ENCODE measurements around the gene TLL2. TPM values are rescaled to one million over a fixed set of nuclear protein-coding genes. Genes with fewer than 3 reads are reported as not detected.
A peak's percentile ranks its signal among the peaks of the same experiment; 100 is the strongest.

Gene TLL2
- total RNA-seq, 1 experiment from 2014 or later = 9.1 TPM

DNA sequence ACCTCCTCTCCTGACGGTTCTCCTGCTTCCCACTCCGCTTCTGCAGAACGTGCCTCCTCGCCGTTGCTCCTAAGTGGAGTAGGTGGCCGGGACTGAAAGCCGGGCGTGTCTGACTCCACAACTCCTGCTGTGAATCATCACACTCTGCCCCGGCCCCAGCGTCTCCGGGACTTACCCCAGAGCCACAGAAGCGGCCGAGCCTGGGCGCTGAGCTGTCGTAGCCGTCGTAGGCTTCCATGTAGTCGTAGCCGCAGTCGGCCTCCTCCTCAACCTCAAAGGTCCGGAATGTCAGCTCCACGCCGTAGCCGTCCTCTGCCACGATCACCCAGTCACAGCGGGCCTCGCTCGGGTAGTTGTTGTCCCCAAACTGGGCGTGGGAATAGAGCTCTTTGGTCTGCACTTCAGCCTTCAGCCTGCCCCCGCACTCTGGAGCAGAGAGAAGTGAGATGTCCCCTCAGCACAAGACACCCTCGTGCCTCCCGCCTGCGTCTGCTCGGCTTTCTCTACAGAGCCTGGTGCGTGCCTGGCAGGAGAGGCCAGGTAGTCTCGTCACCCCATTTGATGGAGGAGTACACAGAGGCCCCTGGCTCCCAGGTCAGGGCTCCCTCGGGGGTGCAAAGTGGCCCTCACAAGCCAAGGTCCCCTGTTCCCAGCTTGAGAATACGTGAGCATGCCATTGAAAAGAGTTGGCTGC, 143.7 kb downstream of the TLL2 start:
- TF ChIP-seq, protein P1, sequence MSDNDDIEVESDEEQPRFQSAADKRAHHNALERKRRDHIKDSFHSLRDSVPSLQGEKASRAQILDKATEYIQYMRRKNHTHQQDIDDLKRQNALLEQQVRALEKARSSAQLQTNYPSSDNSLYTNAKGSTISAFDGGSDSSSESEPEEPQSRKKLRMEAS (CRISPR knock-in tag; IDR thresholded peaks at IDR 0.05) = no peak
- TF ChIP-seq ESRRA (CRISPR knock-in tag; IDR thresholded peaks at IDR 0.05; ENCODE audit: borderline replicate concordance) = 0 out of 2 replicates have a peak, but pooled peaks have one; percentile 40
- peak; percentile 27; the same call in 1 of the 2 replicates for TF ChIP-seq CBFB (CRISPR knock-in tag; IDR thresholded peaks at IDR 0.05; ENCODE audit: low read depth)
- Mint-ChIP-seq H3K36me3 (no peaks in the 10 kb centered on the region), H3K4me1 (peaks cover 14% of the 10 kb centered on the region), H3K27me3 (ENCODE audit: low read depth) (peaks cover 6% of the 10 kb centered on the region), H3K4me3 (no peak overlapping the region), H3K9me3 (no peaks in the 10 kb centered on the region), H3K27ac (no peak overlapping the region)
- ATAC-seq (peak; percentile 6), DNase-seq (ENCODE audit: low spot score) (no peak)
- ChIA-PET CTCF (interaction anchor here (0.5 to 7.0 kb wide), 39 partner anchors 8 to 676 kb away, joined by 3 to 240 read pairs (median 6); partner anchors contain the start of genes OPALIN, TCTN3 and TLL2), POLR2A (no interaction called here)

DNA sequence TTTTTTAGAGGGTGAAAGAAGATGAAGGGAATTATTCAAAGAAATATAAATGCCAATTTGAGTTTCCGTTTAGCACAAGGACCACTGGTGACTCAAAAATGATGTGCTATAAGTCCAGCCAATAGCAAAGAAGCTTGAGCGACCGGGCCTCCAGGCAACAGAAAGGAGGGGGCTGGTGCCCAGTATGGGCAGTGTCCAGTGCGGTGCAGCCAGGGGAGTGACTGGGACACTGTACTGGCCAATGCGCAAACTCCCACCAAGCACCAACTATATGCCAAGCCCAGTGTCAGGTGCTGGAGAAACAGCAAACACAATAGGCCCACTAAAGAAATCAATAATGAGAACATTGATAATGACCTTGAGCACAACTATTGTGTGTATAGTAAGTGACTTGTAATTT, 144.8 kb downstream of the TLL2 start:
- no peak overlapping the region for H3K4me3 Mint-ChIP-seq
- ChIA-PET POLR2A (no interaction called here), CTCF (interaction anchor here (3.7 to 7.0 kb wide), 2 partner anchors 35 to 142 kb away, joined by 39 to 240 read pairs; partner anchors contain the start of gene TLL2)
- H3K9me3 Mint-ChIP-seq = no peaks in the 10 kb centered on the region
- no peak for DNase-seq (ENCODE audit: low spot score)
- peaks cover 7% of the 10 kb centered on the region for H3K4me1 Mint-ChIP-seq
- peaks cover under 1% of the 10 kb centered on the region; the same call in 1 of the 2 replicates for H3K27me3 Mint-ChIP-seq (ENCODE audit: low read depth)
- ATAC-seq = no peak
- TF ChIP-seq ELF4 (CRISPR knock-in tag; IDR thresholded peaks at IDR 0.05; ENCODE audit: low read depth) (no peak), SMAD4 (CRISPR knock-in tag; IDR thresholded peaks at IDR 0.05) (no peak), ZNF263 (CRISPR knock-in tag; IDR thresholded peaks at IDR 0.05; ENCODE audit: low read depth) (no peak), GTF2I (CRISPR knock-in tag; conservative IDR thresholded peaks at IDR 0.05) (no peak), TCF7 (CRISPR knock-in tag; IDR thresholded peaks at IDR 0.05; ENCODE audit: low read depth) (no peak), ZNF416 (CRISPR knock-in tag; IDR thresholded peaks at IDR 0.05) (no peak)
- TF ChIP-seq, protein P2, sequence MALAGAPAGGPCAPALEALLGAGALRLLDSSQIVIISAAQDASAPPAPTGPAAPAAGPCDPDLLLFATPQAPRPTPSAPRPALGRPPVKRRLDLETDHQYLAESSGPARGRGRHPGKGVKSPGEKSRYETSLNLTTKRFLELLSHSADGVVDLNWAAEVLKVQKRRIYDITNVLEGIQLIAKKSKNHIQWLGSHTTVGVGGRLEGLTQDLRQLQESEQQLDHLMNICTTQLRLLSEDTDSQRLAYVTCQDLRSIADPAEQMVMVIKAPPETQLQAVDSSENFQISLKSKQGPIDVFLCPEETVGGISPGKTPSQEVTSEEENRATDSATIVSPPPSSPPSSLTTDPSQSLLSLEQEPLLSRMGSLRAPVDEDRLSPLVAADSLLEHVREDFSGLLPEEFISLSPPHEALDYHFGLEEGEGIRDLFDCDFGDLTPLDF (CRISPR knock-in tag; IDR thresholded peaks at IDR 0.05) = no peak
- no peaks in the 10 kb centered on the region for H3K36me3 Mint-ChIP-seq
- H3K27ac Mint-ChIP-seq = no peak overlapping the region

DNA sequence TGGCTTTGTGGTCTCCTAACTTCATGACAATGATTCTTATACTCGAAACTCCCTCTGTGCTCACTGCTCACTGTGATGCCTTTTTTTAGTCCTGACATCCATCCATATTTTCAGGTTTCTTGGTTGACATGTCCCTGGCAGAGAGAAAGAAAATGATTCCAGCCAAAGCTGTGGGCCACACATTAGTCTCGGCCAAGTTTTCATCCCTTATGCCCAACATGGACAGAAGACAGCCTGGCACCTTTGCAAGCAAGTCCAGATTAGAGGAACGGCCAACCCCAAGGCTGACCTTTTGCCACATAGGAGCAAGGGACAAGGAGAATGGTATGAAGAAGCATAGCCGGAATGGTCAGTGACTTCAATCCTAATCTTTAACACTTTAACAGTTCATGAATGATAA, 146.3 kb downstream of the TLL2 start:
- DNase-seq (ENCODE audit: low spot score) (no peak), ATAC-seq (no peak)
- H3K9me3 Mint-ChIP-seq = 0 out of 2 replicates have a peak, but pooled peaks cover 2% of the 10 kb centered on the region
- peaks cover 7% of the 10 kb centered on the region for H3K4me1 Mint-ChIP-seq
- no peaks in the 10 kb centered on the region for H3K36me3 Mint-ChIP-seq
- no peak overlapping the region for H3K27ac Mint-ChIP-seq
- H3K27me3 Mint-ChIP-seq (ENCODE audit: low read depth) = no peaks in the 10 kb centered on the region; the same call in 1 of the 2 replicates
- CTCF ChIA-PET = interaction anchor here (1.2 to 2.2 kb wide), 2 partner anchors 8 to 33 kb away, joined by 4 to 8 read pairs; no protein-coding TSS in a partner anchor
- POLR2A ChIA-PET = no interaction called here
- H3K4me3 Mint-ChIP-seq = no peak overlapping the region
- TF ChIP-seq RORB (CRISPR knock-in tag; IDR thresholded peaks at IDR 0.05) = no peak
- TF ChIP-seq NR3C1 (CRISPR knock-in tag; conservative IDR thresholded peaks at IDR 0.05; ENCODE audit: low read depth) = no peak
- no peak for TF ChIP-seq ELF4 (CRISPR knock-in tag; IDR thresholded peaks at IDR 0.05; ENCODE audit: low read depth)
- TF ChIP-seq ZNF423 (CRISPR knock-in tag; IDR thresholded peaks at IDR 0.05) = no peak
- no peak for TF ChIP-seq GTF2I (CRISPR knock-in tag; conservative IDR thresholded peaks at IDR 0.05)
- no peak for TF ChIP-seq NFATC4 (CRISPR knock-in tag; IDR thresholded peaks at IDR 0.05)
- TF ChIP-seq, protein P2 (CRISPR knock-in tag; IDR thresholded peaks at IDR 0.05) = no peak
- TF ChIP-seq, protein P3, sequence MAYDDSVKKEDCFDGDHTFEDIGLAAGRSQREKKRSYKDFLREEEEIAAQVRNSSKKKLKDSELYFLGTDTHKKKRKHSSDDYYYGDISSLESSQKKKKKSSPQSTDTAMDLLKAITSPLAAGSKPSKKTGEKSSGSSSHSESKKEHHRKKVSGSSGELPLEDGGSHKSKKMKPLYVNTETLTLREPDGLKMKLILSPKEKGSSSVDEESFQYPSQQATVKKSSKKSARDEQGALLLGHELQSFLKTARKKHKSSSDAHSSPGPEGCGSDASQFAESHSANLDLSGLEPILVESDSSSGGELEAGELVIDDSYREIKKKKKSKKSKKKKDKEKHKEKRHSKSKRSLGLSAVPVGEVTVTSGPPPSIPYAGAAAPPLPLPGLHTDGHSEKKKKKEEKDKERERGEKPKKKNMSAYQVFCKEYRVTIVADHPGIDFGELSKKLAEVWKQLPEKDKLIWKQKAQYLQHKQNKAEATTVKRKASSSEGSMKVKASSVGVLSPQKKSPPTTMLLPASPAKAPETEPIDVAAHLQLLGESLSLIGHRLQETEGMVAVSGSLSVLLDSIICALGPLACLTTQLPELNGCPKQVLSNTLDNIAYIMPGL (CRISPR knock-in tag; IDR thresholded peaks at IDR 0.05) = no peak
- no peak for TF ChIP-seq SP1 (CRISPR knock-in tag; conservative IDR thresholded peaks at IDR 0.05)
- TF ChIP-seq FOXP1 (CRISPR knock-in tag; IDR thresholded peaks at IDR 0.05; ENCODE audit: borderline replicate concordance) = no peak
- TF ChIP-seq FOXK1 (CRISPR knock-in tag; IDR thresholded peaks at IDR 0.05) = no peak
- TF ChIP-seq, protein P4, sequence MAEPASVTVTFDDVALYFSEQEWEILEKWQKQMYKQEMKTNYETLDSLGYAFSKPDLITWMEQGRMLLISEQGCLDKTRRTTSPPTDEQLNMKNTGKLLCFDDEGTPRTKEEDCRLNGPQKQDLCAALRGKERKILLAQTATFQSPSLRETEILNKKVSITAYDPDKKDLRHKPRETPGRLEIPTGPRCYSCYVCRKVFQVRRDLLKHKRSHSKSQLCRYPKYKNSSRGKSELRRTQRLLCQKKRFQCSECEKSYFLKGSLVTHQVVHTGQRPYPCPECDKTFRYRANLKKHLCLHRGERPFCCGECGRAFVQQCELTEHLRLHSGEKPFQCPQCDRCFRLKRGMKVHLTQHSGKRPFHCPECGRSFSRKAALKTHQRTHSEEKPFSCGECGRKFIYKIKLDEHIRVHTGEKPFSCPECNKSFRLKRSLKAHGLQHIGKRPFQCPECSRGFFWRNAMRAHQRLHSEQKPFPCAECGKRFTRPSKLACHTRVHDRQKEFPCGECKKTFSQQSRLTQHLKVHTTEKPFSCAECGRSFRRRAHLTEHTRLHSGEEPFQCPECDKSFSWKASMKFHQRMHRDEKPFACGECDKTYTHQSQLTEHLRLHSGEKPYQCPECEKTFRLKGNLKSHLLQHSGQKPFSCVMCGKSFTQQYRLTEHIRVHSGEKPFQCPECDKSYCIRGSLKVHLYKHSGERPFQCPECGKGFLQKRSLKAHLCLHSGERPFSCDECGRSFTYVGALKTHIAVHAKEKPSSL (CRISPR knock-in tag; conservative IDR thresholded peaks at IDR 0.05) = no peak
- TF ChIP-seq, protein P5, sequence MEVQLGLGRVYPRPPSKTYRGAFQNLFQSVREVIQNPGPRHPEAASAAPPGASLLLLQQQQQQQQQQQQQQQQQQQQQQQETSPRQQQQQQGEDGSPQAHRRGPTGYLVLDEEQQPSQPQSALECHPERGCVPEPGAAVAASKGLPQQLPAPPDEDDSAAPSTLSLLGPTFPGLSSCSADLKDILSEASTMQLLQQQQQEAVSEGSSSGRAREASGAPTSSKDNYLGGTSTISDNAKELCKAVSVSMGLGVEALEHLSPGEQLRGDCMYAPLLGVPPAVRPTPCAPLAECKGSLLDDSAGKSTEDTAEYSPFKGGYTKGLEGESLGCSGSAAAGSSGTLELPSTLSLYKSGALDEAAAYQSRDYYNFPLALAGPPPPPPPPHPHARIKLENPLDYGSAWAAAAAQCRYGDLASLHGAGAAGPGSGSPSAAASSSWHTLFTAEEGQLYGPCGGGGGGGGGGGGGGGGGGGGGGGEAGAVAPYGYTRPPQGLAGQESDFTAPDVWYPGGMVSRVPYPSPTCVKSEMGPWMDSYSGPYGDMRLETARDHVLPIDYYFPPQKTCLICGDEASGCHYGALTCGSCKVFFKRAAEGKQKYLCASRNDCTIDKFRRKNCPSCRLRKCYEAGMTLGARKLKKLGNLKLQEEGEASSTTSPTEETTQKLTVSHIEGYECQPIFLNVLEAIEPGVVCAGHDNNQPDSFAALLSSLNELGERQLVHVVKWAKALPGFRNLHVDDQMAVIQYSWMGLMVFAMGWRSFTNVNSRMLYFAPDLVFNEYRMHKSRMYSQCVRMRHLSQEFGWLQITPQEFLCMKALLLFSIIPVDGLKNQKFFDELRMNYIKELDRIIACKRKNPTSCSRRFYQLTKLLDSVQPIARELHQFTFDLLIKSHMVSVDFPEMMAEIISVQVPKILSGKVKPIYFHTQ (CRISPR knock-in tag; IDR thresholded peaks at IDR 0.05) = no peak

All from WTC11 (cell line).